Measurements from ENCODE around the gene ADAM33.

ADAM33 gene

GRCh38 chr20:3686421-3686820 is 4.6 kb upstream of the ADAM33 start:
- no peak for DNase-seq

- DNase-seq: no peak
Measured at GRCh38 chr20:3685341-3685740, 3.5 kb upstream of the ADAM33 start.

- no peak for DNase-seq
Measured at GRCh38 chr20:3681352-3681930, 369 bp downstream of the ADAM33 start.

GRCh38 chr20:3680701-3681351 is 984 bp downstream of the ADAM33 start:
- DNase-seq: no peak

- DNase-seq: no peak
Measured at GRCh38 chr20:3679749-3680700, 1.8 kb downstream of the ADAM33 start.

GRCh38 chr20:3678856-3679720 is 2.7 kb downstream of the ADAM33 start:
- DNase-seq: no peak

- DNase-seq: no peak
Measured at GRCh38 chr20:3678198-3678597, 3.6 kb downstream of the ADAM33 start.

GRCh38 chr20:3677733-3678132 is 4.1 kb downstream of the ADAM33 start:
- DNase-seq: no peak

- DNase-seq: no peak
Measured at GRCh38 chr20:3674995-3675900, 6.6 kb downstream of the ADAM33 start.

- DNase-seq: no peak
Measured at GRCh38 chr20:3674447-3674846, 7.4 kb downstream of the ADAM33 start.

GRCh38 chr20:3673221-3674070 is 8.4 kb downstream of the ADAM33 start:
- DNase-seq: no peak

- no peak for DNase-seq
Measured at GRCh38 chr20:3672547-3673171, 9.2 kb downstream of the ADAM33 start.

- no peak for DNase-seq
Measured at GRCh38 chr20:3671986-3672546, 9.7 kb downstream of the ADAM33 start.

- no peak for DNase-seq
Measured at GRCh38 chr20:3670945-3671344, 10.9 kb downstream of the ADAM33 start.

GRCh38 chr20:3670511-3670910 is 11.3 kb downstream of the ADAM33 start:
- no peak for DNase-seq

GRCh38 chr20:3669710-3670367 is 12.0 kb downstream of the ADAM33 start:
- no peak for DNase-seq

- no peak for DNase-seq
Measured at GRCh38 chr20:3667434-3668037, 14.3 kb downstream of the ADAM33 start.

GRCh38 chr20:3663858-3664257 is 18.0 kb downstream of the ADAM33 start:
- no peak for DNase-seq
